D721Med (cell line): ENCODE measurements around the gene CRLF1.

ENCODE experiments used
- DNase-seq: peaks from one replicate; pipeline ENCODE4 v3.0.0; 2011; ENCODE audit warnings: low spot score; ENCODE audit not compliant: insufficient read length
- FAIRE-seq: peaks from 2 replicates; lab custom pipeline; 2011; peaks lifted over from hg19 to GRCh38; lab: Jason Lieb, UNC
- CTCF ChIP-seq: IDR thresholded peaks from 2 replicates; pipeline ENCODE4 v1.5.1; 2012; ENCODE audit warnings: mild to moderate bottlenecking, control low read depth; ENCODE audit not compliant: insufficient read depth; ENCODE audit errors: missing control alignments

CRLF1 gene

DNA sequence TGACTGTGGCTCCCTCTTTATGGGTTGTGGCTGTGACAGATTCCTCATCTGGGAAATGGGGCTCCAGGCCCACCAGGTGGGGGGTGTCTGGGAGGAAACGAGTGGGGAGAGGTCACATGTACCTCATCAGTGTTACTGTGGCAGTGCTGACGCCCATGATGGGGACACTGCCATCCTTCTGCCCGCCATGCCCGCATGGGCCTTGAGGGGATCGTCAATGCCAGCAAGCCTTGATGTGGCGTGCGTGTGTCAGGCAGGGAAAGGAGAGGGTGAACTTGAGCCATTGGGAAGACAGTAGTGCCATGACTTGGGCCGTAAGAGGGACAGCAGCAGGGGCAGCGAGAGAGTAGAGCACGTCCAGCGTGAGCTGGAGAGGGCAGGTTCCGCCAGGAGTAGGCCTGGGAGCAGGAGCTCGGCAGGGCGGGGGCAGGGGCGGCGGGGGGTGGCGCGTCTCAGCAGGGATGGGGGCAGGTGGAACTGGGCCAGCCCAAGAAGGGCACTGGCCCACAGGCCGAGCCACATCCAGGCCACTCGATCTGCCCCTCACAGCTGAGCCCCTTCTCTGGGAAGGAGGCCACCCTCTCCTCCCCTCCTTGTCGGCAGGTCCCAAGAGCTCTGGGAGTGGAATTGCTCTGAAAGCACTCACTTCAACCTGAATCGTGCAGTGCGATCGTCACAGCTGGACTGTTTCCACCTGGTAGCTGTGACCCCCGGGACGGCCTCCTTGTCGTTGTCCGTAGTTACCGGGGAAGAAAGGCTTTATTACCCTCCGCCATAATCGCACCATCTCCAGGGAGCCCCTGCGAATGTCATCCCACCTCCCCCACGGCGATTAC is 40.2 kb upstream of the CRLF1 start:
- TF ChIP-seq CTCF, result no peak
- DNase-seq, result no peak
- no peak for FAIRE-seq

- FAIRE-seq (no peak), DNase-seq (no peak)
- TF ChIP-seq CTCF, result no peak
Measured at GRCh38 chr19:18645035-18645511, 38.5 kb upstream of the CRLF1 start.

DNA sequence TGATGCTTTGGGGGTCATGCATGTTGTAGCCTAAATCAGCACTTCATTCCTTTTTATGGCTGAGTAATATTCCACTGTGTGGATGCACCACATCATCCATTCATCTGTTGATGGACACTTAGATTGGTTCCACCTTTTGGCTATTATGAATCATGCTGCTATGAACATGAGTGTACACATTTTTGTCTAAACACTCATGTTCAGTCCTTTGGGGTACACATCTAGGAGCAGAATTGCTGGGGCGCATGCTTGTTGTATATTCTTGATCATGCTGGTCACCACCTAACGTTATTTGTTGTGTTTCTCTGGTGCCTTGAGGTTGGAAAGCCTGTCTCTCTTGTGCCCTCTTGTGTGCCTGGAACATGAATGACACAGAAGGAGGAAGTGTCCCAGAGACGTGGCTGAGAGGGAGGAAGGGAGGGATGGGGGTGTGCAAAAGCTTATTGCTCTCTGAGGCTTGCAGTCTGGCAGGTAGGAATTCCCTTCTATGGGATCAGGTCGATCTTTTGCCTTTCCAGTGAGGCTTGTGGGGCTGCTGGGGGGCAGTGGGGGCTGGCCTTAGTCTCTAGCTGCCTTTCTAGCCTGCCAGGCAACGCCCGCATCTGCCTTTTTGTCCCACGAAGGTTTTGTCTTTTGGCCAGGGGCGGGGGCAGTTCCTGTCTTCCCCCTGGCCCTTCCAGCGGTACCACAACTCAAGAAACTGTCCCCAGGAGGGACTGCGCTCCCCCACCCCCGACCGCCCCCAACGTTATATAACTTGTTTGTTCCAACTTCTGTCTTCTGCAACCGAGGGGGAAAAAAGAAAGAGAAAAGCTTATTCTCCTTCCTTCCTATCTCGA is 37.8 kb upstream of the CRLF1 start:
- DNase-seq (no peak), FAIRE-seq (no peak)
- TF ChIP-seq CTCF, result no peak

DNA sequence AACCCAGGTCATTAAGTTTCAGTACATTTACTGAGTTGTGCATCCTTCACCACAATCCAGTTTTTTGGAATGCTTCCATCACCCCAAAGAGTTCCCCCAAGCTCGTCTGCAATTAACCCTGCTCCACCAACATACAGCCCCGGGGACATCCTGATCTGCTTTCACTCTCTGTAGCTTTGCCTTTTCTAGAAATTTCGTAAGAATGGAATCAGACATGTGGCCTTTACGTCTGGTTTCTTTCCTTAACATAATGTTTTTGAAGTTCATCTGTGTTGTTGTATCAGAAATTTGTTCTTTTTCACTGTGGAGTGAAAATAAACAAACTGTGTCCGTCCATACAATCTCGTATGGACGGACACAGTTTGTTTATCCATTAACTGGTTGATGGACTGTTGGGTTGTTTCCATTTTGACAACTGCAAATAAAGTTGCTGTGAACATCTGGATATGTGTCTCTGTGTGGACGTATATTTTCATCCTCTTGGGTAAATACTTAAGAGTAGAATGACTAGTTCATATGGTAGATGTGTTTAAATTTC is 33.2 kb upstream of the CRLF1 start:
- no peak for FAIRE-seq
- DNase-seq, result no peak
- no peak for TF ChIP-seq CTCF

GRCh38 chr19:18637673-18638630 is 31.4 kb upstream of the CRLF1 start:
- no peak for TF ChIP-seq CTCF
- FAIRE-seq (no peak), DNase-seq (no peak)

GRCh38 chr19:18636969-18637629 is 30.5 kb upstream of the CRLF1 start, which contains the start of gene KLHL26:
TSS of gene KLHL26 (plus strand) at chr19:18637028. CDS start at chr19:18637055, 27 bp downstream.
- no peak for TF ChIP-seq CTCF
- DNase-seq, result no peak
- no peak for FAIRE-seq
